Neural progenitor cell (in vitro differentiated cells): ENCODE measurements around the gene MEST.

ENCODE experiments used
- EZH2 ChIP-seq: fragments of 200-600 bp; sonication (generic); IDR thresholded peaks from 2 replicates; pipeline ENCODE4 v1.6.1; 2017; ENCODE audit warnings: antibody characterized with exemption, mild to moderate bottlenecking, moderate library complexity
- TF ChIP-seq, protein P1 (sequence below): fragments of 200-600 bp; sonication (generic); IDR thresholded peaks from 2 replicates; pipeline ENCODE4 v1.5.1; 2017; ENCODE audit warnings: antibody characterized with exemption, mild to moderate bottlenecking

DNA sequence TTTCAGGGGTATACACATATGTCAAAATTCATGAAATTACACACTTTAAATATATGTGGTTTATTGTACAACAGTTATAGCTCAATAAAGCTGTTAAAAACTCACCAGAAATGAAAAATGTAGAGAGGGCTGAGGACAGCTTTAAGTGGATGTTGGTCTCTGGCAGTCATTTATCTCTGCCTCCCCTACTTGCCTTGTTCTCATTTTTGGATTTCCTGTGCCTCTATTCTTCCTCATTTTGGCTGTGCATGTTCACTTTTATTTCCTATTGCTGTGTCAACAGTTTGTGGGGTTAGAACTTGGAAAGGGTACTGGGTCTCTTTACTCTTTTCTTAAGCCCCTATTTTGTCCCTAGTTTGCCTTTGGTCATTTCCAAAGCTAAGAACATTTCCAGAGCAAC is 18.6 kb upstream of the MEST start:
- TF ChIP-seq, protein P1, sequence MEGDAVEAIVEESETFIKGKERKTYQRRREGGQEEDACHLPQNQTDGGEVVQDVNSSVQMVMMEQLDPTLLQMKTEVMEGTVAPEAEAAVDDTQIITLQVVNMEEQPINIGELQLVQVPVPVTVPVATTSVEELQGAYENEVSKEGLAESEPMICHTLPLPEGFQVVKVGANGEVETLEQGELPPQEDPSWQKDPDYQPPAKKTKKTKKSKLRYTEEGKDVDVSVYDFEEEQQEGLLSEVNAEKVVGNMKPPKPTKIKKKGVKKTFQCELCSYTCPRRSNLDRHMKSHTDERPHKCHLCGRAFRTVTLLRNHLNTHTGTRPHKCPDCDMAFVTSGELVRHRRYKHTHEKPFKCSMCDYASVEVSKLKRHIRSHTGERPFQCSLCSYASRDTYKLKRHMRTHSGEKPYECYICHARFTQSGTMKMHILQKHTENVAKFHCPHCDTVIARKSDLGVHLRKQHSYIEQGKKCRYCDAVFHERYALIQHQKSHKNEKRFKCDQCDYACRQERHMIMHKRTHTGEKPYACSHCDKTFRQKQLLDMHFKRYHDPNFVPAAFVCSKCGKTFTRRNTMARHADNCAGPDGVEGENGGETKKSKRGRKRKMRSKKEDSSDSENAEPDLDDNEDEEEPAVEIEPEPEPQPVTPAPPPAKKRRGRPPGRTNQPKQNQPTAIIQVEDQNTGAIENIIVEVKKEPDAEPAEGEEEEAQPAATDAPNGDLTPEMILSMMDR = no peak
- TF ChIP-seq EZH2 = no peak
